ENCODE results near the gene ZBED4.

ZBED4 gene

DNA sequence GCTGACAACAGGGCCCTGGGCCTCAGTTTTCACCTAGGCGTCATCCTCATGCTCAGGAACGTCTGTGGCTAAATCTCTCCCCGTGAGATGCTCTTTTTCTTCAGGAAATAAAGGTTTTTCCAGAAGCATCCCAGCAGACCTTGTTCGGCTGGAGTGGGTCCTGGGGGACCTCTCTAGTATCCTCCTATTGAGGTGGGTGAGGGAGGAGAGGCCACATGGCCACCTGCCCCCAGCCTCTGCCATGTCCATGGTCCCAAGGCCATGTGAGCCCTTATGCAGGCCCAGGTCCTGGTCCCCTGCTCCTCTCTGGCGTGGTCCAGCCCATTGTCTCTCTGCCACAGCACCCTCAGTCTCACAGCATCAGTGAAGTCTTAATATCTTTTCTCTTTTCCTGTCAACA, 42.6 kb downstream of the ZBED4 start:
- DNase-seq (ENCODE audit: low read depth, low spot score): no peak
- no peak overlapping the region for H3K27ac ChIP-seq

DNA sequence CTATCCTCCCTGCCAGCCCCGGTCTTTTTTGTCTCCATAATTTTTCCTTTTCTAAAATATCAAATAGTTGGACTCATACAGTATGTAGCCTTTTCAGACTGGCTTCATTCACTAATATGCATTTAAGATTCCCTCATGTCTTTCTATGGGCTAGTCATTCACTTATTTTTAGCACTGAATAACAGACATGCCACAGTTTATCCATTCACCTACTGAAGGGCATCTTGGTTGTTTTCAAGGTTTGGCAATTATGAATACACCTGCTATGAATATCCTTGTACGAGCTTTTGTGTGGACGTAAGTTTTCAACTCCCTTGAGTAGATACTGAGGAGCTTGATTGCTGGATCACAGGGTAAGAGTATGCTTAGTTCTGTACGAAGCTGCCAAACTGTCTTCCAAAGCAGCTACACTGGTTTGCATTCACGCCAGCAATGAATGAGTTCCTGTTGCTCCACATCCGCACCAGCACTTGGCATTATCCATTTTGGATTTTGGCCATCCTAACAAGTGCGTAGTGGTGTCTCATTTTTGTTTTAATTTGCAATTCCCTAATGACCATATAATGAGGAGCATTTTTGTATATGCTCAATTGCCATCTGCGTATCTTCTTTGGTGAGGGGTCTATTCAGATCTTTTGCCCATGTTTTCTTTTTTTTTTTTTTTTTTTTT, 43.5 kb downstream of the ZBED4 start:
- H3K27ac ChIP-seq: no peak overlapping the region
- no peak for DNase-seq (ENCODE audit: low read depth, low spot score)

DNA sequence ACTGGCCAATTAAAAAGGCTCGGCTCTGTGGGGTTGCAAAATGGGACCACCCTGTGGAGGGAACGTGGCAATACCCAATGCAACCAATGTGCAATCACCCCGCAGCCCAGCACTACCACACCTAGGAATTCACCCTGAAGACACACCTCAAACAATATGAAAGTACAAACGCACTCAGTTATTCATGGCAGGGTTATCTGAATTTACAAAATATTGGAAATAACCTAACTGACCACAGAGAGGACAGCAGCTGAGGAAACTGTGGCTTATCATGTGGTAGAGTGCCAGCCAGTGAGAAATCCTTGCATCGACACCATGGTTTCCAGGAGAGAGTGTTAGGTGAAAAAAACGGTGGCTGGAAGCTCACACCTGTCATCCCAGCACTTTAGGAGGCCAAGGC, 45.9 kb downstream of the ZBED4 start:
- DNase-seq (ENCODE audit: low read depth, low spot score): no peak
- no peak overlapping the region for H3K27ac ChIP-seq

DNA sequence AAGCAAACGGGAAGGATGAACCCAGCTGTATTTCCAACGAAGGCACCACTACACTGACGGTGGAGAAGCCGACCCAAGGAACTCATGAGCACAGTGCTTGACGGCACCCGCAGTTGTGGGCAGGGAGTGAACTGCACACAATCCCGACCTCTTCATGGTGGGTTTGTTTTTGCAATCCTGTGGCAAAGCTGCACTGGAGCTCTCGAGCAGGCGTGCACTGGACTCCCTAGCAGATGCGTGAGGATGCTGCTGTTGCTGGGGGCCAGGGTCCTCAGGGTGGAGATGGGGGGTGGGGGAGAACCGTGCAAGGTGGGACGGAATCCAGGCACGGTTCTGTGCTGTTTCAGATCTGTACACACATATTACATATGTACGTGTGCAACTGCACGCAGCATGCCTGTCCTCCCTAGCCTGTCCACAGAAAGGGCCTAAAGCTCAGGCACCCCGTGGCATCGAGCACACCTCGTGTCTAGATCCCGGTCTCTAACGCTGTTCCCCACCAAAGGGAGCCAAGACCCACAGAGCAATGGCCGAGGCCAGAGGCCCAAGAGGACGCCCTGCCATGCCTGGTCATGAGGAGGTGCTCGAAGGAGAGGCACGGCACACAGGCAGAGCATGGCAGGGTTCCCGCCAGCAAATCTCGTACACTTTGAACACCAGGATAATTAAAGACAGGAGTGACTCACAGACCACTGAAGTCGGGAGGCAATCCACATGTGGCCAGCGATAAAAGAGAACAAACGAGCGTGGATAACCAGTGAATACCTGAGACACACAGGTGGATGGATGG, 47.0 kb downstream of the ZBED4 start:
- no peak for DNase-seq (ENCODE audit: low read depth, low spot score)
- H3K27ac ChIP-seq: no peak overlapping the region

DNA sequence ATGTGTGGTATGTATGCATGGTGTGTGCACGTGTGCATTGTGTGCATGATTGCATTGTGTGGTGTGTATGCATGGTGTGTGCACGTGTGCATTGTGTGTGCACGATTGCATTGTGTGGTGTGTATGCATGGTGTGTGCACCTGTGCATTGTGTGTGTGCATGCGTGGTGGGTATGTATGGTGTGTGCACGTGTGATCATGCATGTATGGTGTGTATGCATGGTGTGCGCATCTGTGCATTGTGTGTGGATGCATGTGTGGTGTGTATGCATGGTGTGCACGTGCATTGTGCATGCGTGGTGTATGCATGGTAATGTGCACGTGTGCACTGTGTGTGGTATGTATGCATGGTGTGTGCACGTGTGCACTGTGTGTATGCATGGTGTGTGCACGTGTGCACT, 47.8 kb downstream of the ZBED4 start:
- no peak for DNase-seq (ENCODE audit: low read depth, low spot score)
- no peak overlapping the region for H3K27ac ChIP-seq

DNA sequence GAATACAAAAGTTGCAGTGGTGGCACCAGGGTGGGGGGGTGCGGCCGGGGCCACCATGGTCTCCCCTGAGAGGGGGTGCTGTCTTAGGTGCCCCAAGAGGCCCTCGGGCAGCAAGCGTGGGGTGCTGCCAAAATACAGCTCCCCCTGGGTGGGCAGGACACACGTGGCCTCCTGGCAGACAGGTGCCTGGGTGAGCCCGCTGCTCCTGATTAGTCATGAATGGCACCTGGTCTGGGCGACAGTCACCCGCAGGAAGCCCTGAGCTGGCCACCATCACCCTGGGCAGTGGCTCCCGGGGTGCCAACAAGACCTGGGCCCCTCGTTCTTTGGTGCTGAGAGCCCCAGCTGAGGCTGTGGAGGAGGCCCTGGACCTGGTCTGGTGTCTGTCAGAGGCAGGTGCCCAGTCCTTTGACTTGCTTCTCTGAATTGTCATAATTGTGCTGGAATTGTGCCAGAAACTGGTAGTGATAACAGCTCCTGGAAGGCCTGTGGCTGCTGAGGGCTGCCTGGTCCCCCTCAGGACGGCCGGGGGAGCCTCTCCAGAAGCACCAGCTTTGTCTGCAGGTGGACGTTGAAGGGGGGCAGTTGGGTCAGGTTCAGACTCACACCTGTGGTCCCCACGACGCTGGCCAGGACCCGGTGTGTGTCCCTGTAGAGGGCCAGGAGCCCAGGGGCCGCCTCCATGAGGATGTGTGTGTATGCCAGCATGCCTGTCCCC, 49.8 kb downstream of the ZBED4 start:
- H3K27ac ChIP-seq: no peak overlapping the region
- no peak for DNase-seq (ENCODE audit: low read depth, low spot score)

DNA sequence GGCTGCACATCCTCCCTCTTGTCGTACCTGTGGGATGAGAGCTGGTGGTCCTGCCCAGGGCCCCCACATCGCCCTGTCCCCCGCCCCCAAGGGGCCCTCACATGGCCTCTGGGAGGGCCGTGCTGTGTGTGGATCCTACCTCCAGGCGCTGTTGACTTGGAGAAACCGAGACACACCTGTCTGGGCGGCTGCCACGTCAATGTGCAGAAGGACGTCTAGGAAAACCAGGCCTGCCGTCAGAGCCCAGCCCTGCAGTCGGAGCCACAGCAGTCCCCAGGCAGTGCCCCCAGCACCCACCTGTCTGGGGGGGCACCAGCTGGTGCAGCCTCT, 50.4 kb downstream of the ZBED4 start:
- no peak overlapping the region for H3K27ac ChIP-seq
- no peak for DNase-seq (ENCODE audit: low read depth, low spot score)

DNA sequence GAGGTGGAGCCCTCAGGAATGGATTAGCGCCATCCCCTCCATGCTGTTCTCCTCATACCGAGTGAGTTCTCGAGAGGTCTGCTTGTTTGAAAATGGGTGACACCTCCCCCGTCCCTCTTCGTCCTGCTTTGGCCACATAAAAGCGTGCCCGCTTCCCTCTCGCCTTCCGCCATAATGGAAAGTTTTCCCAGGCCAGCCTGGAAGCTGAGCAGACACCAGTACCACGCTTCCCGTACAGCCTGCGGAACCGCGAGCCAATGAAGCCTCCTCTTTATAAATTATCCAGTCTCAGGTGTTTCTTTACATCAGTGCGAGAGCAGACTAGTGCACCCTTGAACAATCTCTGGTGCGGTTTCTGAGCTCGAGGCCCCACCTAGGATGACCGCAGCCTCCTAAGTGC, 51.8 kb downstream of the ZBED4 start:
- DNase-seq (ENCODE audit: low read depth, low spot score): no peak
- no peak overlapping the region for H3K27ac ChIP-seq

DNA sequence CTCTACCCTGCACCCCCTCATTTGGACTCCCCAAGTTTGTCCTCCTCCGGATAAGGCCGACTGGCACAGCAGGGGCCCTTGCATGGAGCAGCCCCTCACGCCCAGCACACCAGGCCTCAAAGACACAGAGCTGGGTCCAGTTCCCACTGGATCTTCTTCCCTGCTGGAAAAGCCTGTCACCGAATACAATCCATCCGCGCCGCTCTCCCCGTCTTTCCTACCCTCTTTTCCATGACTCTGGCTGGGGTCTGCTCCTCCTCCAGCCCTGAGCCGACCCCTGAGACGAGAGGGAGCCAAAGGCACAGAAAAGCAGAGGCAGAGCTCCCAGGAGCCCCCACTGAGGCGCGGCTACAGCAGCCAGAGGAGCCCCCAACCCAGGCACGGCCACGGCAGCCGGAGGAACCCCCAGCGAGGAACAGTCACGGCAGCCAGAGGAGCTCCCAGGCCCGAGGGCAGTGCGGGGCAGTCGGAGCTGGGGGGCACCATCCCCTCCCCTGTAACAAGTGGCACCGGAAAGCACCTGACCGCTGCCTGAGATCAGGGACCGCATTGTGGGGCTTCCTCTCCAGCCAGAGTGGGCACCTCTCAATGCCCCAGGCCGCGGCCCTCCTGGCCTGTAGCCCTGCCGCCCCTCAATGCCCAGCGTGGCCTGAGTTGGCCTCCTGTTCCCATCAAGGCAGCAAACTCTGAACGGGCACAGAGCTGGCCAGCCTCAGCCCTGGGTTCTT, 52.6 kb downstream of the ZBED4 start:
- DNase-seq (ENCODE audit: low read depth, low spot score): no peak
- H3K27ac ChIP-seq: no peak overlapping the region

DNA sequence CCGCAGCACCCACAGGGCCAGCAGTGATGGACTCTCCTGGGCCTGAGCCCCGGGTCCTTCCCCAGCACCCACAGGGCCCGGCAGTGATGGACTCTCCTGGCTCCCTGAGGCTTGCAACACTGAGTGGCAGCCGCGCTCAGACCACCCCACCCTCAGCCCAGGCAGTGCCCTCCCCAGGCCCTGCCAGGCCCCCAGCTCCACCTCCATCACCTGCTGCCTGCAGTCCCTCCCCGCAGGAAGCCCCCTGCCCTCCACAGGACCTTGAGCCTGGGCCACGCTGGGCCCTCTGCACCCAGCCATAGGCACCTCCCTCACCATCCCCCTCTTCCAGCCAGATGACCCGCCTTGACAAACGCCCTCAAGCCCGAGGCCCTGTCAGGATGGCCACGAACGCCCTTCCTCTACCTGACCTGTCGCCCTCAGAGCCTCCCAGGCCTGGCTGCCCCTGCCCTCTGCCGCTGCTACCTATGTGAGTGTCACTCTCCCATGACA, 53.2 kb downstream of the ZBED4 start:
- H3K27ac ChIP-seq: no peak overlapping the region
- DNase-seq (ENCODE audit: low read depth, low spot score): no peak

DNA sequence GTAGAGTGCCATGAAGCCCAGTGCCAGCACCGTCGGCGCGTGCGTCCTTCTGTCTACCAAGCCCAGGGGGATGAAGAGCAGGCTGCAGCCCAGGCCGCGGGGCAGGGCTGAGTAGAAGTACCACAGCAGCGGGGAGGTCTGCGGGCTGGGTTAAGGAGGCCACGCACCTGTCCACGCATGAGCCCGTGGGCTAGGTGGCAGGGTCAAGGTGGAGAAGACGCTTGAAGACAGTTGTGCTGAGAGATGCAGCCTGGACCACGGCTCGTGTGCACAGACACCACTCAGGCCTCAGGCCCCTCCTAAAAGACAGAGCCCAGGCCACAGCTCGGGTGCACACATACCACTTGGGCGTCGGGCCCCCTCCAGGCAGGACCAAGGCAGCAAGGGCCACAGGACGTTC, 54.2 kb downstream of the ZBED4 start:
- H3K27ac ChIP-seq: no peak overlapping the region

DNA sequence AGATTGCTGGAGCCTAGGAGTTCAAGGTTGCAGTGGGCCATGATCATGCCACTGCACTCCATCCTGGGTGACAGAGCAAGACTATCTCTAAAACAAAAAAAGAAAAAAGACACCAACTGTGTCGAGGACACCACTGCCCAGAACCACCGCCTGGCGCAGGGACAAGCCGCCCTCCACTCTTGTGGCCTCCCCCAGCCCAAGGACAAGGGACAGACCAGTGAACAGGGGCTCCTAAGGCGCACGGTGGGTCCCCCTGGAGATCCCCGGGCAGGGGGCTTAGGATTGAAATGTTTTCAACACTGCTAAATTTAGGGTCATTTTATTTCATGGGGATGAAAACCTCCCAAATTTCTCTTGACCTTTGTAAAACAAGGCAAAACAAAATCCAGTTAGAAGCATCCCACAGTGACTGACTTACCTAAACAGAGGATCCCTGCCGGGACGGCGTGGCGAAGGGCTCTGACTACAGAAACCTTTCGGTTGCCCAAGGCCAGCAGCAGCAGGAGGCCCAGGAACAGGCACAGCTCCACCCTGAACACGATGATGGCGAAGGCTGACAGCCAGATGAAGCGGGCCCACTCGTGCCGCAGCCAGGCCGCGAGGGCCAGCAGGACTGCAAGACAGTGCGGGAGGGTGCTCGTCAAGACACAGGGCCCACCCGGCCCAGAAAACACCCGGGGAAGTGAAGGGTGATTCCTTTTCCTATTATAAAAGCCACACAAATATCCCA, 56.0 kb downstream of the ZBED4 start:
- no peak for DNase-seq (ENCODE audit: low read depth, low spot score)
- no peak overlapping the region for H3K27ac ChIP-seq

More for the DNA sequence above, 54.2 kb downstream of the ZBED4 start:
- DNase-seq (ENCODE audit: low read depth, low spot score): no peak

DNA sequence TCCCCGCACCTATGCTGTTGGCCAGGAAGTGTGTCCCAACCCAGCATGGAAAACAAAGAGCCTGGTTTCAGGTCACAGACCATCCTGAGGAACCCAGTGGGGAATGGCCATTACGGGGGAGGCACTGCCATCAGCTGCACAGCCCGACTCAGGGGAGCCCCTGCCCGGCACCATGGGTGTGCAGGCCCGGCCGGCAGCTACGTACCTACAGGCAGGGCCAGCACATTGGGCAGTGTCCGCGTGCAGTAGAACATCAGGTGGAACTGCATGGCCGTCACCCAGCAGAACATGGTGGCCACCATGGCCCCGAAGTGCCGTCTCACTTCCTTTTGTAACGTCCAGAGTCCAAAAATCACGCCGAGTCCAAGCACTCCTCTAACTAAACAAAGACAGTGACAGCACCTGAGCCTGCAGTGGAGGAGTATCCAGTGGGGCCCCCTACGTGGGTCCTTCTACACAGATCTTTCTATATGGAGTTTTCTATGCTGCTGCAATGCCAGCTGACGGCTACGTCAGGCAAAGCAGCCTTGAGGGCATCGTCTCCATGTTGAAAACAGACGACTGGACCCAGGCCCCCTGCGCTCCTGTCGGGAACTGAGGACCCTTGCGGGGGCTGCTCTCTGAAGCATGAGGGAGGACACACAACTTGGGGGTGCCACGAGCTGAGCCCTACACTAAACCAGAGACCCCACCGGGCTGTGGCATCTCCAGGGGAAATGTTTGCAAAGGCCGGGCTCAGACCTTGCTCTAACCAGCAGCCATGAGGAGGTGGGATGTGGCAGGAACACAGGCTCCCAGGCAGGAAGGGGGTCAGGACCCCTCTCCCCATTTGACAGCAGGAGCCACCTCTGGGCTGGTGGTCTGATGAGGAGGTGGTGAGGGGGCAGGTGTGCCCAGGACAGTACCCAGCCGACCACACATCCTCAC, 56.8 kb downstream of the ZBED4 start:
- H3K27ac ChIP-seq: no peak overlapping the region
- DNase-seq (ENCODE audit: low read depth, low spot score): no peak

DNA sequence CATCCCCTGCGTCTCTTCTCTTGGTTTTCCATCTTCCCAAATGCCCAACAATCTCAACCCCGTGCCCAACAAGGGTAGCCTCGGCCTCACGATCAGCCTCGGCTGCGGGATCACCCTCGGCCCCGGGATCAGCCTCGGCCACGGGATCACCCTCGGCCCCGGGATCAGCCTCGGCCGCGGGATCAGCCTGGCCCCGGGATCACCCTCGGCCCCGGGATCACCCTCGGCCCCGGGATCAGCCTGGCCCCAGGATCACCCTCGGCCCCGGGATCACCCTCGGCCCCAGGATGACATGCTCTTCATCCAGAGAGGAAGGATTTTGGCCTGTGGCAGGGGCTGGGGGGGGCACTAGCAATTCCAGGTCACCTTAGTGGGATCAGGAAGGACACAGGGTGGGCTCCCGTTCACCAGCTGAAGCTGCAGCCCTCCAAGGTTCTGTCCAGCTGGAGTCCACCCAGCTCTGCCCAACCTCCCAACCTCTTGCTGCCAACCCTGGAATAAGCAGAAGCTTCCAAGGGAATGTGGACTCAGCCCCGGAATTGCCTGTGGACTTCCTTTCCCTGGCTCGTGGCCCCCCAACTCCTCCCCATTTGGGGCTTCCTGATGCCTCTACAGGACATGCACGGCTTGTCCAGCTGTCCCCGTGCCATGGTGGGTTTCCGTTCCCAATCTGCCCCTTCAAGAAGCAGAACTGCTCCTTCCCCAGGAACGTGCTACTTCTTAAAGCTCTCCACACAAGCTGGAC, 58.4 kb downstream of the ZBED4 start:
- no peak overlapping the region for H3K27ac ChIP-seq
- no peak for DNase-seq (ENCODE audit: low read depth, low spot score)

DNA sequence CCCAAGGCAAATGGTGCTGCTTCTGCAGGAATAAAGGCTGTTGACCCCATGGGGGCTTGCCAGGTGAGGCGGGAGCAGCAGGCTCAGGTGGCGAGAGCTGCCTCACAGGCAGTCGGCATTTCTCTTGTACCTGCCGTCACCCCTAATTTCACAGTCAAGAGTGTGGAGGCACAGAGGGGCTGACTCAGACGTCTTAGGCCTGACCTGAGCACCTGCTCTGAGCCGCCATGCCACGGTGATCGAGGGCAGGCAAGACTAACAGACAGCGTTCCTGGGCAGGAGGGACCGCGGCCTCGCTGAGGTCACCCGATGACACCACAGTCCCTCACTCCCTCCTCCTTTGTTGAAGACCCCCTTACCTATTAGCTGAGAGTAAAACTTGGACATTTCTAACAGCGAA, 59.4 kb downstream of the ZBED4 start:
- no peak for DNase-seq (ENCODE audit: low read depth, low spot score)
- no peak overlapping the region for H3K27ac ChIP-seq

DNA sequence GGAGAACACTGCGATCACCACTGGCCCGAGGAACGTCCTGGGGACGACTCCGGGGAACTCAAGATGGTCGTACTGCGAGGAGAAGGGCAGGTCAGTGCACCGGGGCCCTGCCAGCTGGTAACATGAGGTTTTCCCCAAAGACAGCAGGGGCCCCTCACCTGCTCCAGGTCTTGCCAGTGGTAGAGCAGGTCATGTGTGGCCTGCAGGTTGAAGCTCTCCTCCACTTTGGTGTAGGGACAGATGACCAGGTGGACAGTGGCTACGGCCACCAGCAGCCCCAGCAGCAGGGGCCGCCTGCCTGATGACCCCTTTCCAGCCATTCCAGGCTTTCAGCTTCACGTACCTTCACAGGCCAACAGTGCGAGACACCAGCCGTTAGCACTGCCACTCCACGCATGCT, 59.8 kb downstream of the ZBED4 start:
- DNase-seq (ENCODE audit: low read depth, low spot score): no peak
- H3K27ac ChIP-seq: no peak overlapping the region

DNA sequence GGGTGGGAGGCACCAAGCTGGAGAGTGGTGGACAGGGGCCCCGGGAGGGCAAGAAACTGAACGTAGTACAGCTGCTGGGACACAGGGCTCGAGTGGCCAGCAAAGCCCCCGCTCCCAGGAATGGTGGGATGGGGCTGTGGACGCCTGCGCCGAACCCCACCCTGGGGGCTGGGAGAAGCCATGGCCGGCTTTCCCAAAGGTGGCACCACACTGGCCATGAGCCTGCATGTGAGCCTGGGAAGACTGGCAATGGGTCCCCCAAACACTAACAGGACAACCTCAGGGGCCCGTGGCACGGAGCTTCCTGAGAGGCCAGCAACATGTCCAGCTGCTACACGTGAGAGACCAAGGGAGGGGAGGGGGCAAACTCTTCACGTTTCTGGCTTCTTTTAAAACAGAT, 60.6 kb downstream of the ZBED4 start:
- DNase-seq (ENCODE audit: low read depth, low spot score): no peak
- no peak overlapping the region for H3K27ac ChIP-seq

DNA sequence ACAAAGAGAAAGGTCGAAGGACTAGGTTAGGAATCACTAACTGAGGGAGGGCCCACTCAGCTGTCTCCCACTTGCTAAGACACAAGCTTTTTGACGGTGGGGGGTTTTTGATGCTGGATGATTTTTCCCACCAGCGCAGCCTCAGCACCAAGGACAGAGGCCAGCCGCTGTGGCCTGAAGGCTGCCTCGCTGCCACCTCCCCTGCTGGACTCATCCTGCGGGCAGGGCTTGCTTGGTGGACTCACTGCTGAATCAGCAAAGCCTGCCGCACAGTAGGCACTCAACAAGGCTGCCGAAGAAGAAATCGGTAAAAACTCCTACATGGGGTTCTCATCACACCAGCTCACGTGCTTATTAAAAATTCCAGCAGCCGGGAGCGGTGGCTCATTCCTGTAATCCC, 62.0 kb downstream of the ZBED4 start:
- no peak overlapping the region for H3K27ac ChIP-seq

More for the DNA sequence above, 62.0 kb downstream of the ZBED4 start:
- no peak for DNase-seq (ENCODE audit: low read depth, low spot score)
